Measurements from ENCODE around the gene CADPS.

GRCh38 chr3:62363275-62363674, 511.9 kb downstream of the CADPS start:
- TF ChIP-seq CTCF (conservative IDR thresholded peaks at IDR 0.05 in 1 of 2, IDR thresholded peaks at IDR 0.05 in 1 of 2; ENCODE audit: extremely low read depth in 1 of 2, insufficient read depth in 1 of 2, low read depth in 1 of 2, low read length in 2 of 2) (no peak), EZH2 (IDR thresholded peaks at IDR 0.05; ENCODE audit: borderline replicate concordance, low read length) (no peak)

Measured in mammary epithelial cell (primary cell).